HPDE6-E6E7 (cell line): ENCODE results near the gene FKBP1A.

Experiments used
- DNase-seq: peaks from one replicate; pipeline ENCODE4 v3.0.0; 2011; ENCODE audit warnings: missing footprints; ENCODE audit errors: extremely low spot score

FKBP1A gene

DNA sequence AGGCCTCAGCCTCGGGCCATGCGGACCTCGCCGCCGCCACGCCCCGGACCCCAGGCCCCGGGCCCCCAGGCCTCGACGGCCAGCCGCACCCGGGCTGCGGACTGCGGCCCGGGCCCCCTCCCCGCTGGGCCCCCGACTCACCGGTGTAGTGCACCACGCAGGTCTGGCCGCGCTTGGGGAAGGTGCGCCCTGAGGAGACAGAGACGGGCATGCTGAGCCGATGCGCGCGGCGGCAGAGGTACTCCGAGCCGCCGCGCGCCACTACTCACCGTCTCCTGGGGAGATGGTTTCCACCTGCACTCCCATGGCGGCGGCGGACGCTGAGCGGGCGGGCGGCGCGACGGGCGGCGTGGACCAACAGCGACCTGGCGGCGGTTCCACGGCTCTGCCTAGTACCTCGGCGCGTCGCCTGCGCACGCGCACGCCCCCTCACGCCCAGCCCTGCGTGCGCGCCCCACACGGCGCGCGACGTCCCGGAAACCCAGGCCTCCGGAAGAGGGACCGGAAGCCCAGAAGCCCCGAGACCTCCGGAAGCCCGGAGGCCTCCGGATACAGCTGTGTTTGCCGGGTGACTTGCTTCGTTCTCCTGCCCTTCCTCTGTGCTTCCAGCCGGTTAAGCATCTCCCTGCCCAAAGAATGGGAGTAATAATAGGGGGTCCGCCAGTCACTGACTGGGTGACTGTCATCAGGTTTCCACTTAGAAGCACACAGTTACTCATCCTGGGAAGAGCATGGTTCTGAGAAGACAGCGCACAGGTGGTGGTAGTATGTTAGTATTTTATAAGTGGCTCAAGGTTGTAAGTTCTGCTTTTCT is at the start of gene FKBP1A:
TSS of gene FKBP1A (minus strand) at position 362 of the 814 bp plus-strand sequence. CDS start at position 306, 56 bp downstream.
- peak; percentile 96 for DNase-seq

DNA sequence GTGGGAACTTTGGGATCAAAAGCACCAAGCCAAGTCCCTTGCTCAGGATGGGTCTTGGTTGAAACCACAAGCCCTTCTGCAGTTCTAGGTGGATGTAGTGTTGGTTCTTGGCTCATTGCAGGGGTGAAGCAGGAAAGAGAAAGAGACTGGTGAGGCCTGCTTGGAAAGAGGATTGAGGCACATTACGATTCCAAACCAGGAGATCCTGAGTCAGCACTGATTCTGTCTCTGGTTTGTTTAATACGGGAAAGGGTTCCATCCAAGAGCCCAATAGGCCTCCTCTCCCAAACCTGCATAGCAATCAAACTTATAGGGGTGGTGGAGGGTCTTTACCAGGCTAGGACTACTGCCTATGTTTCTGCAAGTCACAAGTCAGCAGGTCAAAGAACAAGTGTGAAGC is 49.5 kb upstream of the FKBP1A start:
- DNase-seq, result no peak

DNA sequence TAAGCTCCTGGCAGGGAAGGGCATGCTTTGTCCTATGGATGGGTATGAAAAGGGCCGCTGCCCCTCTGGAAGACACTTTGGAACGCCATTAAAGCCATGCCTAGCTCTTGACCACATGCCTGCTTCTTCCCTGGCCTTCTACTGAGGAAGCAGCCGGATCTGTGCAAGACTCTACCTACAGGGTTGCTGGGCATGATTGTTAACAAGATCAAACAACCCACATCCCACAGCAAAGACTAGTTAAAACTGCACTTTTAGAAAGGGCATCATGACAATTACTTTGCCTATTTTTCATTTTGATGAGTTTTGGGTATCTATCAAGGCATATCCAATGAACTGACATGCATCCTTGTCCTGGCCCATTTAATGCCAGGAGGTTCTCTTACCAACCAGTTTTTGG is 48.3 kb upstream of the FKBP1A start:
- no peak for DNase-seq

DNA sequence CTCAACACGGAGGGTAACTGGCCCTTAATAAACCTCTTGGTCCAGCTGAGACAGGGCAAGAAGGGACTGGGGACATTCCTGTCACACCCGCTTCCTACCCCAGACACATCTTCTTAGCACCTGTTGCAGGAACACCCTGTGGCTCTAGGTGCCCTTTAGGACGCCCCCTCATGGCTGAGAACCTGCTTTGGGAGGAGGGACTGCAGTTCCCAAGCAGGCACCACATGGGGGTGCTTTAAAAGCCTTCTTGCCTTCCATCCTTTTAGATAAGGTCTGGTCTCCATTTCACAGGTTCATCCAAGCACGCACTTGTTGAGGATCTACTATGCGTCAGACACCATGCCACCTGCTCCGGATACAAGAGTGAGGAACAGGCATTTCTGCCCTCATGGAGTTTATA is 47.2 kb upstream of the FKBP1A start:
- DNase-seq, result peak; percentile 34

DNA sequence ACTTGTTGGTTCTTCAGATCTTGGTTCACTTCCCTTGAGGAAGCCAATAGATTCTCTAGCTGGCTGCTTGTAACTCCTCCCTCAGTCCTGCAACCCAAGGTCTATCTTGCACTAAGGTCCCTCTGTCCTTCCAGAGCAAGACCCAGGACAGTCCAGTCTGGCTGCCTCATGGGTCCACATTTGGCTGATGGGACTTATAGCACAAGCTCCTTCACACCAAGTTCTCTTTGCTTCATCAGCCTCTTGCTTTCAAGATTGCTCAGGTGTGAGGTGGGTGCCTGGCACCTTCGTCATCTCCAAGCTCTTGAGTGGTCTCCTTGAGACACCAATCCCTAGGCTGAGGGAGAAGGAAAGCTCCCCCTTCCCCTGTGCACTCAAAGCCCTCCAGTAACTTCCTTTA is 45.5 kb upstream of the FKBP1A start:
- no peak for DNase-seq

DNA sequence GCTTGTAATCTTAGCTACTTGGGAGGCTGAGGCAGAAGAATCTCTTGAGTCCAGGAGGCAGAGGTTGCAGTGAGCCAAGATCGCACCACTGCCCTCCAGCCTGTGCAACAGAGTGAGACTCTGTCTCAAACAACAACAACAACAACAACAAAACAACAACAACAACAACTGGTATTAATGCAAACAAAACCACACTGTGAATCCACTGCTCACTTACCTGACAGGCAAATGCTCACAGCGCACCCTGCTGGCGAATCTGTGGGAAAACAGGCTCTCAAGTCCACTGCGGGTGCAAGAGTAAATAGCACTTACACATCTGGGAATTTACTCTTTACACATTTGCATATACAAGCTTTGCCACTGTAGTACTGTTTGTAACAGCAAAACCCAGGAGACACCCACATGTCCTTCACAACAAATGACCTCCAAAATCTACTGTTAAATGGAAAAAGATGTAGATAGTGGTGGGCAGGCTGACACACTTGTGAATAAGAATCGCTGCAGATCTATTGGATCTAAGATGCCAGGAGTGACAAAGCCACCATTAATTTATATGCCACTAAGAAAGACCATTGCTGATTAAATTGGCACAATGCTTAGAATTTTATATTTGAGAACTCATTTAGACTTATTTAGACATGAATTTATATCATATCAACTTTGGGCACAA is 44.5 kb upstream of the FKBP1A start:
- DNase-seq, result peak; percentile 76

DNA sequence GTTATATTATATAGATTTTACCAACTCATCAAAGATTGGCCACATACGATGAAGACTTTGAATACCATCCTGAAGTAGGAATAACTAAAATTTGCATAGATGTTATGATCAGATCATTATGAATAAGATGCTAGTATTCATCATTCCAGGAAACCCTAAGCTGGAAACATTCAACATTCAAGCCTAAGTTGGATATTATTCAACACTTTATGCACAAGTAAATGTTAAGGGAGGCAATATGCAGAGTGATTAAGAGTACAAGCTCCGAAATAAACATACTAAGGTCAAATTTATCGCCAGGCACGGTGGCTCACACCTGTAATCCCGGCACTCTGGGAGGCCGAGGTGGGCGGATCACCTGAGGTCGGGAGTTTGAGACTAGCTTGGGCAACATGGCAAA is 43.4 kb upstream of the FKBP1A start:
- DNase-seq, result no peak

DNA sequence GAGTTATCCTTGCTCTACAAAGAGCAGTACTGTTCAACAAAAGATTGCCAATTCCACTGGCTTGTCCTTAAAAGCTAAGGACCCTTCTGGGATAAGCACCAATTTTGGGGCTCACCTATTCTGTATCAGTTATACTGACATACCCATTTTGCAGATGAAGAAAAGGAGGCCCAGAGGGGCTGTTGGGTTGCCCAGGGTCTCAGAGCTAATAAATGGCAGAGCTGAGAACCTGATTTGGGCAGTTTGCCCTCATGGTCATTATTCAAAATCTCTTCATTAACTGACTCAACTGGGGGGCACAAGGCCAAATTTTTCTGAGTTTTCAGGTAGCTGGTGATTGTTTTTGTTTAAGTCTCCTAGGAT is 42.5 kb upstream of the FKBP1A start:
- no peak for DNase-seq

DNA sequence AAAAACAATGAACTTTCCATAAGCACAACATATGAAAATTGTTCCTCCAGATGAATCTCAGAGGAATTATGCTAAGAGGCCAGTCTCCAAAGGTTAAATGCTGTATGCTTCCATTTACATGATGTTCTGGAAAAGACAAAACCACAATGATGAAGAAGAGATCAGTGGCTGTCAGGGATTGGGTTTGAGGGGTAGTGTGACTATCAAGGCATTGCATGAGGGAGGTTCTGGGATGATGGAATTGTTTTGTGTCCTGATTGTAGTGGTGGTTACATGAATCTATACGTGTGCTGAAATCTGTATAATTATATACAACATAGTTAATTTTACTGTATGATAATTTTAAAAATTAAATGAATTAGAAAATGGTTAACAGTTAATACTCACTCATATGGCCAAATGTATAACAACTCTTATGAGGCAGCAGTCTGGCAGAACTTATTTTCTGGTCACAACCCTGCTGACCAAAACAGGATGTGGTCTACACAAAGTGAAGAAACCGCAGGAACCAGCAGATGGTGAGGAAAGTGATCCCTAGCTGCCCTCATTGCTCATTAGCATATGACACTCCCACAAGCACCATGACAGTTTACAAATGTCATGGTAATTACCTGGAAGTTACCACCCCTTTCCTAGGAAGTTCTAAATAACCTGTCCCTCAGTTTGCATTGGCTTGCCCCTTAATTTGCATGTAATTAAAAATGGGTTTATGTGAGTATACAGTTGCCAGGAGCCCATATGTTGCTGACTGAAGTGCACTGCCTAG is 41.9 kb upstream of the FKBP1A start:
- peak; percentile 46 for DNase-seq

DNA sequence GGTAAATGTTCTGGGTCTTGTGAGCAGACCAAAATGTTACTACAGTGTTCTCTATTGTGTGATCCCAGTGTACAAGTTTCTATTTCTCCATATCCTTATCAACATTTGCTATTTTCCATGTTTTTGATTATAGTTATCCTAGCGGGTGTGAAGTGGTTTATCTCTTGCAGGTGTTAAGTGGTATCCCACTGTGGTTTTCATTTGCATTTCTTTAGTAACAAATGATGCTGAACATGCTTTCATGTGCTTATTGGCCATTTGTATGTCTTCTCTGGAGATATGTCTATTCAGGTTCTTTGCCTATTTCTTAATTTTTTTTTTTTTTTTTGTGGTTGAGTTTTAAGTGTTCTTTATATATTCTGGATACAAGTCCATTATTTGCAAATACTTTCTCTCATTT is 38.3 kb upstream of the FKBP1A start:
- DNase-seq, result no peak

DNA sequence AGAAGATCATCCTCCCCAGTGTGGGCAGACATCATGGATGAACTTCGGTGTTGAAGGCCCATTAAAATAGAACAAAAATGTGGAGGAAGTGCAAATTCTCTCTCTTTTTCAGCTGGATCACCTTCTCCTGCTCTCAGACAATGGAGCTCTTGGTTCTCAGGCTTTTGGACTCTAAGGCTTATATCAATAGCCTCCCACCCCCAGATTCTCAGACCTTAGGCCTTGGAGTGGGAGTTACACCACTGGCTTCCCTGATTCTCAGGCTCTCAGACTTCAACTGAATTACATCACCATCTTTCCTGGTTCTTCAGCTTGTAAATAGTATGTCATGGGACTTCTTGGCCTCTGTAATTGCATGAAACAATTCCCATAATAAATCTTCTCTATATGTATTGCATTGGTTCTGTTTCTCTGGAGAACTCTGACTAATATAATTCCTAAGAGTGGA is 37.2 kb upstream of the FKBP1A start:
- no peak for DNase-seq

DNA sequence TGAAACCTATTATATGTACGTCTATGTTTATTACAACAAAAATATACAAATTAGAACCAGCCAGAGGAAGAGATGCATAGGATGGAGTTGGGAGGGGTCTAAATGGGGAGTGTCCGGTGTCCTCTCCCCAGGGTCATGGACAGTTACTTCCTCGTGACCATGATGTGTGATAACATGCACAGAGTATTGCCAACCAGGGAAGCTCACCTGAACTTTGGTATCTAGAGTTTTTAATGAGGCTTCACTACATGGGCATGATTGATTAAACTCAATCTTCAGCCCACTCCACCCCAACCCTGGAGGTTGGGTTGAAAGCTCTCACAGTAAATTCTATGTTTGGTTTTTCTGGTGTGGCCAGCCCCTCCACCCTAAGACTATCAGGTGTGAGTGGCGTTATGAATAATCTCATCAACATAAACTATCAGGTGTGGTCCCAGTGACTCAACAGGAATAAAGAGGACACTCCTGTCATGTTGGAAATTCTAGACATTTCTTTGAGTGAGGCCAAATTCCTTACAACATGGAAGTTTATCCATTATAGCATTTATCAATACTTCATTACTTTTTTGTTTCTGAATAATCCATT is 36.4 kb upstream of the FKBP1A start:
- DNase-seq, result no peak

DNA sequence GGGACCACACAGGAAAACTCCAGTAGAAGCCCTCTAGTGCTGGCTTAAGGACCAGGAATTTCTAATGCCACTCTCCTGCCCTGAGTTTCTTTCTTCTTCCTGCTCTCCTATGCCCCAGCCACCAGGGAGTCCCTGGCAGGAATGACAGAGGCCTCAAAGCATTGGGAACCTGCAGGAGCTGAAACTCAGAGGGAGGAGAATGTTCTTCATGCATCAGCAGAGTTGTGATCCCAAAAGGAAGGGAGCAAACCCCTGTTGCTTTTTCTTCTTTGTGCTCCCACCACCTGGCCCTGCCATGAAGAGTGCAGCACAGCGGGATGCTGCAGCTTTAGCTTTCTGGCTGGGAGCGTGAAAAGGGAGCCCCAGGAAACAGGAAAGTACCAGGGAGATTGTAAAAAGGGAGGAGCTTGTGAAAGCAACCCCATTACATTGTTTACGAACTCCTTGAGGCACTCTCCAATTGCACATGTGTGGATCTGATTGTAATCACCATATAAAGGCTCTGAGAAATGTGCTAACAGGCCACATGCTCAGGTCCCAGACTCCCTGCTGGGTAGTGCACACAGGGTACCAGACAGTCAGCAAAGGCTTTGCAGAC is 34.7 kb upstream of the FKBP1A start:
- no peak for DNase-seq

DNA sequence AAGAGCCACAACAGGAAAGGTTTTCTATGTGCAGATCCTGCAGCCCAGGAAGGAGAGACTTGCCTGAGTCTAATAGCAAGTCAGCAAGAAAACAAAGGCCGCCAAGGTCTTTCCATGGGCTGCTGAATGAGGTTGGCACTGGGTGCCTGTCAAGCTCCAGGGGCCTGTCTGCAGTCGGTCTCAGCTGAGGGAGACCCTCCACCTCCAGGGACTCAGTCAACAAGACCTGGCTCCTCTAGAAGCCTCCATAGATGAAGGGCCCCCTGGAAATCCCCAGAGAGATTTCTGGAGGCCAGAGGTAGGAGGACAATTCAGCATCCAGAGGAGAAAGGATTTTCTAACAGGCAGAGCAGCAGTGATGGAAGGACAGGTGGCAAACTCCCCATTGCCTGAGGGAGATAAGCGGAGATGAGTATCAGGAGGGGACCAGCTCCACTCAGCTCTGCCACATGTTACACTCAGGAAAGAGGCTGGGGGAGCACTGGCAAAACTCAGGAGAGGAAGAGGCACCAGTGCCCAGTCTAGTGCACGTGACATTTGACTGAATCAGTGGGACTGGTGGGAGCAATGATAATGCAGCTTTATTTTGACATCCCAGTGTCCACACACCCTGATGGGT is 33.5 kb upstream of the FKBP1A start:
- no peak for DNase-seq

DNA sequence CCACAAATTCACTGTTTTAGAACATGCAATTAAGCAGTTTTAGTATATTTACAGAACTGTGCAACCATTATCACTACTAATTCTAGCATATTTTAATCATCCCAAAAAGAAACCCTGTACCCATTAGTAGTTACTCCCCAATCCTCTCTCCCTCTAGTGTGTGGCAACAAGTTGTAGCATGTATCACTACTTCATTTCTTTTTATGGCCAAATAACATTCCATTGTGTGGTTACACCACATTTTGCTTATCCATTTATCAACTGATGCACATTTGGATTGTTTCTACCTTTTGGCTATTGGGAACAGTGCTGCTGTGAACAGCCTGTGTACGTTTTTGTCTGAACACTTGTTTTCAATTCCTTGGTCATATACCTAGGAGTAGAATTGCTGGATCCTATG is 31.5 kb upstream of the FKBP1A start:
- no peak for DNase-seq

DNA sequence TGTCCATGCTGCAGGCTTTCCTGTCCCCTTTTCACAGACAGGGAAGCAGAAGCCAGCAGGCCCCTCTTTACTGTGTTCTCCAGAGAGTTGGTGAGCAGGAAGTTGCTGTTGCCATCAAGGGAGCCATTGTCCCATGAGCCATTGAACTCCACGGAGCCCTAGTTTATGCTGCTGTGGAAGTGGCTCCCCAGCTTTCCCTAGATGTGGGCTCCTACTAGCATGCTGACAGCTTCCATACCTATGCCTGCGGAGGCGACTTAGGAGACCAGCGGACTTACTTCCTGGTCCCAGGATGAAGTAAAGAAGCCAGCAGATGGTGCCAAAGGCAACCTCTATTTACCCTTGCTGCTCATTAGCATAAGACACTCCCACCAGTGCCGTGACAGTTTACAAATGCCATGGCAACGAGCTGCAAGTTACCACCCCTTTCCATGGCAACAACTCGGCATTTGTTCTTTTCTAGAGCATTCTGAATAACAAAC is 30.8 kb upstream of the FKBP1A start:
- no peak for DNase-seq

DNA sequence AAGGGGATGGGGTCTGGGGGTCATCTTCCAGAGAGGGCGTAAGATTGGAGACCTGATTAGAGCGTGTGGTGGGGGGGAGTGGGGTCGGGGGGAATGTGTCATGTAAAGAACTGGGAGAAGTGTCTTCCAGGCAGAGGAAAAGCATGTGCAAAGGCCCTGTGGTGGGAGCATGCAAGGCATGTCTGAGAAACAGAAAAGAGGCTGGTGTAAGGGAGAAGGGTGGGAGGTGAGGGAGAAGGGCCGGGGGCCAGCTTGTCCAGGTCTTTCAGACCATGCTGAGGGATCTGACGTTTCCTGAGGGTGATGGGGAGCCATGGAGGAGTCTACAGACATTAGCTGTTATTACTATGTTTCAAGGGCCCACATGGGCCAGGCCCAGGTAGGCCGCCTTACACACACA is 30.4 kb upstream of the FKBP1A start:
- no peak for DNase-seq

DNA sequence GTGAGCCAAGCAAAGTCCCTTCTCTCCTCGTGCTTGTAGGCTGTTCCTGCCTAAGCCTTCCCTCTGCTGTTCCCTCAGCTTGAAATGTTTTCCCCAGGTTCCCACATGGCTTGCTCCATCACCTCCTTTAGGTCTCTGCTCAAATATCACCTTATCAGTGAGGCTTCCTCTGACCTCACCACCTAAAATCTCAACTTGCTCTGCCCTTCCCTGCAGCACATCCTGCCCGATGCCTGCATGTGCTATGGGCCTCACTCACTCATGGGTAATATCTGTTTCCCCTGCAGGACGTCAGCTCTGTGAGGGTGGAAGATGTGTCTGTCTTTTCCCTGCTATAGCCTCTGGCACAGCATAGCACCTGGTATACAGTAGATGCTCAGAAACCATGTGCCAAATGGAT is 29.9 kb upstream of the FKBP1A start:
- DNase-seq, result no peak

DNA sequence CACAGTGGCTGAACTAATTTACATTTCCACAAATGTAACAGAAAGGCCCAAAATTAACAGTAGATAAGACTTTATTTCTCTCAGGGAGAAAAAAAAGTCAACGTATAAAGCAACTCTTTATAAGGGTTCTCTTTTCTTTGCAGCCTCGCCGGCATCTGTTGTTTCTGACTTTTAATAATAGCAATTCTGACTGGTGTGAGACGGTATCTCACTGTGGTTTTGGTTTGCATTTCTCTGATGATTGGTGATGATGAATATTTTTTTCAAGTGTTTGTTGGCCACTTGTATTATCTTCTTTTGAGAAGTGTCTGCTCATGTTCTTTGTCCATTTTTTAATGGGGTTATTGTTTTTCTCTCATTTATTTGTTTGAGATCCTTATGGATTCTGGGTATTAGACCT is 27.2 kb upstream of the FKBP1A start:
- DNase-seq, result no peak

DNA sequence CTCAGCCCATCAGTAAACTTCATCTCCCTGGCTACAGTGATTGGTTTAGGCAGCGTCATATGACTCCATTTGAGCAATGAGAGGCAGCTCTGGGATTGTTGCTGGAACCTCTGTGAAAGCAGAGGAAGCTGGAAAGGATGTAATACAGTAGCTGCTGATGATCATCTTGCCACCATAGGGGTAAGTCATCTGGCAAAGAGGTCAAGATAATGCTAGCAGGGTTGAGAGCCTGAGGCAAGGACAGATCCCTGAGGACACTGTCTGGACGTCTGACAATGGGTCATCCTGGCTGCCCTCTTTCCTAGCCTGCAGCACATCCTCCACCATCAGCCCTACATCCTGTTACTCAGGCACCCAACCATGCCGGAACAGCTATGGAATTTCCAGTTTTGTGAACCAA is 25.5 kb upstream of the FKBP1A start:
- no peak for DNase-seq

DNA sequence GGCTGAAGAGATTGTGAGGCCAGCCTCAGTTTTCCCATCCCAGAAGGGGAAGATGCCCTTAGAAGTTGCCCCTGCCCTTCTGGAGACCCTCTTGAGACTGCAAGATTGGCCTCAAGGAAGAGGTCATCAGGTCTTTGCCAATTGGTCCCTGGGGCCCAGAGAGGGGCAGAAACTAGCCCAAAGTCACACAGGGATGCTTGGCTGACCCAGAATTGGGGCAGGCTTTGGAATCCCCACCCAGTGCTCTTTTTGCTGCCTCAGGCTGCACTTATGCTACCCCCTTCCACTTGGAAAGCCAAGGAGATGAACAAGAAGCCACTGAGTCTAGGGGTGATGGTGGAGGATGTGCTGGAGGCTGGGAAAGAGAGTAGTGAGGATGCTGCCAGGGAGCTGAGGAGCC is 24.9 kb upstream of the FKBP1A start:
- DNase-seq, result no peak
